HG03097 (cell line): Measurements from ENCODE around the gene SENP7.
"Not testable (repeated sequence)": the region's sequence is repeated elsewhere in the genome, so short reads cannot be mapped to it uniquely, and the experiment has no call there.

ENCODE experiments used
- ATAC-seq: cut with Tn5 transposase; IDR thresholded peaks from one replicate; pipeline ENCODE4 v1.9.1; 2021; ENCODE audit not compliant: unreplicated experiment, low FRiP score

The SENP7 gene

GRCh38 chr3:101458387-101458786 lies 54.6 kb downstream of the SENP7 start:
- ATAC-seq = no peak

GRCh38 chr3:101454629-101455028 lies 58.4 kb downstream of the SENP7 start:
- no peak for ATAC-seq

- ATAC-seq = no peak
Observed at GRCh38 chr3:101453961-101454360, 59.1 kb downstream of the SENP7 start.

GRCh38 chr3:101438641-101439040 lies 74.4 kb downstream of the SENP7 start:
- ATAC-seq = not testable (repeated sequence)

GRCh38 chr3:101433652-101434051 lies 79.4 kb downstream of the SENP7 start:
- no peak for ATAC-seq

GRCh38 chr3:101423984-101424888 lies 88.8 kb downstream of the SENP7 start:
- ATAC-seq = no peak

GRCh38 chr3:101418851-101419250 lies 94.2 kb downstream of the SENP7 start:
- ATAC-seq = no peak

- ATAC-seq = no peak
Observed at GRCh38 chr3:101414121-101414520, 98.9 kb downstream of the SENP7 start.

- ATAC-seq = no peak
Observed at GRCh38 chr3:101413656-101414055, 99.4 kb downstream of the SENP7 start.

- ATAC-seq = no peak
Observed at GRCh38 chr3:101391413-101391950, 121.5 kb downstream of the SENP7 start.

- ATAC-seq = no peak
Observed at GRCh38 chr3:101388706-101389105, 124.3 kb downstream of the SENP7 start.

GRCh38 chr3:101387351-101387750 lies 125.7 kb downstream of the SENP7 start:
- ATAC-seq = no peak

- no peak for ATAC-seq
Observed at GRCh38 chr3:101384426-101384825, 128.6 kb downstream of the SENP7 start.

- ATAC-seq = no peak
Observed at GRCh38 chr3:101383656-101384055, 129.4 kb downstream of the SENP7 start.

GRCh38 chr3:101383156-101383575 lies 129.8 kb downstream of the SENP7 start:
- no peak for ATAC-seq

- ATAC-seq = no peak
Observed at GRCh38 chr3:101381809-101382208, 131.2 kb downstream of the SENP7 start.

GRCh38 chr3:101379658-101380376 lies 133.2 kb downstream of the SENP7 start:
- ATAC-seq = peak; percentile 89

- no peak for ATAC-seq
Observed at GRCh38 chr3:101377796-101378195, 135.2 kb downstream of the SENP7 start.

- no peak for ATAC-seq
Observed at GRCh38 chr3:101377209-101377608, 135.8 kb downstream of the SENP7 start.

GRCh38 chr3:101375586-101375985 lies 137.4 kb downstream of the SENP7 start:
- no peak for ATAC-seq

GRCh38 chr3:101362406-101362805 lies 150.6 kb downstream of the SENP7 start:
- ATAC-seq = no peak
